Glomerular endothelial cell (primary cell): ENCODE measurements around the gene PACRG. TPM values are rescaled to one million over a fixed set of nuclear protein-coding genes. Genes with fewer than 3 reads are reported as not detected.

Experiments
- DNase-seq: peaks from one replicate; pipeline ENCODE4 v3.0.0-alpha.2; 2011; ENCODE audit warnings: low read depth, low spot score; ENCODE audit errors: extremely low read depth
- total RNA-seq: library from RNA; depleted of rRNA; stranded (reverse); fragments of >200 nt; gene quantifications from 2 replicates; pipeline ENCODE4 v1.2.3, GENCODE V29; 2015

PACRG gene
- total RNA-seq, 1 donor from 2014 or later = 0.23 TPM

- DNase-seq = no peak
Measured at GRCh38 chr6:162709431-162709830, 18.3 kb upstream of the PACRG start.

- no peak for DNase-seq
Measured at GRCh38 chr6:162710419-162710818, 17.4 kb upstream of the PACRG start.

GRCh38 chr6:162710936-162711335 lies 16.8 kb upstream of the PACRG start:
- DNase-seq = no peak

- no peak for DNase-seq
Measured at GRCh38 chr6:162711376-162711775, 16.4 kb upstream of the PACRG start.

- DNase-seq = no peak
Measured at GRCh38 chr6:162712694-162713093, 15.1 kb upstream of the PACRG start.

DNA sequence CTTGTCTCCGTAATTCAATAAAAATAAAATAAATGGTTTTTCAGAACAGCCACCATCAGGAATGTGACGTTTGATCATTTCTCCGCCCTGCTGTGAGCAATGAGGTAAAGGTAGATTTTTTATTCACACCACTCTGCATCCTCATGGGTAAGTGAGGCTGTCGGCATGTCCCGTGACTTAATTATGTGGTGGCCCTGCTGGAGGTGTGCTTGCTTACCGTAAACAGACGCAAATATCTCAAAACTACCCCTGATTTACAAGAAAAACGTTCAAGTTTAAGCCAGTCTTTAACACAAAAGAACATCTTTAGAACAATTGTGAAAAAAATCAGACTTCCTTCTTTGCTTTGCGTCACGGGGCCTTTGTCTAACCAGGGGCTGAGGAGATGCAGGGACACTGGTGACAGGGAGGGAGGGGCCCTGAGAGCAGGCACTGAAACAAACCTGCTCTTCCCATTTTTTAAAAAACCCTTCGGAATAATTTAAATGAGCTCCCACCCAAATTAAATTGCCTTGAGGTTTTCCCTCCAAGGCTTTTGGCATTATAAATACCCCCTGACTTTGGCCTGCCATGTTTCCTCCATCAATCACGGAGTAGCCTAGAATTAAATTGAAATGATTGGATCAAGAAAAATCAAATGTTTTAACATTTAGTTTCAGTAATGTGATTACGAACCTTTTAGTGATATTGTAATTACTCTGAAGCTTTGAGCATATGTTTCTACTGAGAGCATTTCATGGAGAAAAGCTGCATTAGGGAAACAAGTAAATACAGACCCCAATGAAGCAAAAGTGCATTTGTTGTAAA lies 13.6 kb upstream of the PACRG start:
- no peak for DNase-seq

GRCh38 chr6:162715601-162716000 lies 12.2 kb upstream of the PACRG start:
- no peak for DNase-seq

- DNase-seq = no peak
Measured at GRCh38 chr6:162719528-162719927, 8.2 kb upstream of the PACRG start.

GRCh38 chr6:162721404-162721687 lies 6.4 kb upstream of the PACRG start:
- DNase-seq = no peak

- no peak for DNase-seq
Measured at GRCh38 chr6:162722226-162722625, 5.5 kb upstream of the PACRG start.

GRCh38 chr6:162722633-162723032 lies 5.1 kb upstream of the PACRG start:
- no peak for DNase-seq

GRCh38 chr6:162726947-162727321 lies 840 bp upstream of the PACRG start:
- DNase-seq = no peak

GRCh38 chr6:162728197-162728596 lies 423 bp downstream of the PACRG start:
- DNase-seq = no peak

GRCh38 chr6:162728706-162729105 lies 932 bp downstream of the PACRG start:
- DNase-seq = no peak

GRCh38 chr6:162730502-162730901 lies 2.7 kb downstream of the PACRG start:
- no peak for DNase-seq

DNA sequence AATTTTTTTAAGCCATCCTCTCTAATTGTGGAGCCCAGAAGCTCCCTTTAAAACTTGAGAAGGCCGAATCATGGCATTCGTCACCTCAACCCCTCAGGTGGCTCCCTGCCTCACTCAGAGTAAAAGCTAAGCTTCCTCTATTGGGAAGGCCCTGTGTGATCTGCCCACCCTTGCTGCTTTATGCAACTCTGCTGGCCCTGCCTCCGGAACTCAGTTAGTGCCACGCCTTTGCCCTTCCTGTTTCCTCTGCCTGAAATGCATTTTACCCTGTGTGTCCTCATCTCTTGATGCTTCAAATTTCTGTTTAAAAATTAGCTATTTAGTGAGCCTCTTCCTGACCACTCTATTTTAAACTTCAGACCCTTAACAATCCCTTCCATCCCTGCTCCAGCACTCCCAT lies 5.7 kb downstream of the PACRG start:
- no peak for DNase-seq

GRCh38 chr6:162736961-162737360 lies 9.2 kb downstream of the PACRG start:
- DNase-seq = no peak

DNA sequence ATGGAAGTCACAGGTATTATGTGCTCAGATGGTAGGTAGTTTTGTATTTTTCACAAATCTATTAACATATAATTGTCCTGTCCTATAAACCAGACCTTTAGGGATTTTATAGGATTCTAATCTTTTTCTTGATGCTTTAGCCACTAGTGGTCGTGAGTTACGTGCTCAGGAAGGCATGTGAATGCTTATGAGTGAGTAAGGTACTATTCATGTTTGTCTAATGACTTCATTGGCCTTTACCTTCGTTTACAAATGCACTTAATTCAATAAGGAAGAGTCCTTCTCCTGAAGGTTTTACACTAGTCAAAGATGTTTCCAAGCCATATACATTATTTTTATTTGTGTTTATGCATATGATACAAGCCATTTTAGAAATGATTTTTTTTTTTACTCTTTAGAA lies 23.0 kb downstream of the PACRG start:
- DNase-seq = no peak

DNA sequence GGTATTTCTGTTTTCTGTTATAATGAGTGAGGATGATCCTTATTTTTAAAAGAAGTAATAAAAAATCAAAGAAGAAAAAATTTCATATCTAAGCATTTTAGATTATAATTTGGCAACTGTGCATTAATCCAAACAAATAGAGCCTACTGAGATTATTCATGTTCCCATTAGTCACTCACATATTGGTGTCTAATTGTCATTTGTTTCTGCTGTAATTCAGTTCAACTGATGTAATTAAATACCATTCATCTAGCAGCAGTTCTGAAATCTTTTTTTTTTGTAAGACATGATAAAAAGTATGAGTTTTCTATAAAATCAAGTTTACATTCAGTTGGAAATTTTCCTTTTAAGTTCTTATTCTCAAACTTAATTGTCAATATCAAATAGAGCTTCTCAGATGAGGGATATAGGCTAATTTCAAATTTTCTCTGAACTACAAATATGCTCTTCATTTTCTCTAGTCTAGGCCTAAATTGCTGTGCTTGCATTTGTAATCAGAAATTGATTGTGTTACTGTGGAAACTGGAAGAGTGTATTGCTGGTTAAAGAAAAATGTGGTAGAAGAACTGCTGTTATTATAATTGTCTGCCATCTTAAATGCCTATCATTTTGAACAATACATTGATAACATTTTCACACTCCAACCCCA lies 23.6 kb downstream of the PACRG start:
- DNase-seq = no peak

GRCh38 chr6:162753775-162754174 lies 26.0 kb downstream of the PACRG start:
- DNase-seq = no peak

DNA sequence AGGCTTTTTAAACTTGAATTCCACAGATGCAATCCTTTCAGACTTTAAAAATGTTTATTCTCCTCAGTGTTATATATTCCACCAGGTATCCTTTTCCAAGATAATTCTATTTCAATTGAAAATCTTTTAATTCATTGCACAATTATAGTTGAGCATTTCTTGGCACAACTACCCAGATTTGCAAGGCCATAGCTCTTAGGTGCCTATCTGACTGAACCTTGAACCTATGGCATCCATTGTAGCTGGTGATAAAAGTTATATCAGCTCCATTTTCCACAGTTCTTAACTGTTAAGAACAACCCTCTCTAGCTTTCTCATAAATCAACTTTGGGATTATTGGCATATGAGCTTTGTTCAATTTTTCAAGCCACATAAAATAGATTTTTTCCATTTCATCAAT lies 42.4 kb downstream of the PACRG start:
- DNase-seq = no peak

- no peak for DNase-seq
Measured at GRCh38 chr6:162770955-162771354, 43.2 kb downstream of the PACRG start.

GRCh38 chr6:162772466-162772865 lies 44.7 kb downstream of the PACRG start:
- DNase-seq = no peak
